GM12878 (cell line): ENCODE data around the gene KIAA0825. TPM values are rescaled to one million over a fixed set of nuclear protein-coding genes. Genes with fewer than 3 reads are reported as not detected.

ENCODE experiments used
- ATAC-seq: fragments of 200-7000 bp; cut with Tn5 transposase; 3 replicates; pipeline ENCODE4 v1.9.1; 2020; ENCODE audit warnings: mild to moderate bottlenecking, moderate library complexity
- BruUV-seq: library from RNA; stranded (reverse); fragments of 400-500 nt; replicated peaks from 2 replicates; lab custom pipeline; 2021; lab: Mats Ljungman, UMichigan
- CTCF ChIA-PET: fragments of 300-600 bp; sonication (Branson Sonifier 250); formaldehyde crosslinking; extraction: SDS; loops from one replicate; lab custom pipeline; 2021; ENCODE audit warnings: inconsistent platforms; lab: Yijun Ruan, JAX
- POLR2A ChIA-PET: fragments of 350-600 bp; formaldehyde crosslinking; extraction: SDS; loops from one replicate; lab custom pipeline; 2021; ENCODE audit warnings: inconsistent platforms; lab: Charles Lee
- RAD21 ChIA-PET: fragments of 300-600 bp; sonication (Branson Sonifier 250); formaldehyde crosslinking; loops from one replicate; lab custom pipeline; 2023; ENCODE audit warnings: antibody characterized with exemption; ENCODE audit not compliant: unreplicated experiment; lab: Charles Lee
- SMC1A ChIA-PET: fragments of 300-600 bp; sonication (Branson Sonifier 250); formaldehyde crosslinking; loops from one replicate; lab custom pipeline; 2023; ENCODE audit not compliant: unreplicated experiment, uncharacterized antibody; lab: Charles Lee
- DNase-seq: peaks from one replicate; pipeline ENCODE4 v3.0.0-alpha.2; 2011; ENCODE audit warnings: low read depth, low spot score
- FAIRE-seq: peaks from 3 replicates; lab custom pipeline; 2011; peaks lifted over from hg19 to GRCh38; lab: Jason Lieb, UNC
- H2AFZ ChIP-seq: 2 replicates; pipeline ENCODE4 v1.6.0; 2011; ENCODE audit warnings: low read depth, low read length, control low read depth; ENCODE audit not compliant: control insufficient read depth
- H3K27ac ChIP-seq: 2 replicates; pipeline ENCODE4 v1.5.1; 2011; ENCODE audit warnings: control low read depth; ENCODE audit not compliant: control insufficient read depth, insufficient read depth
- H3K27me3 ChIP-seq, 2 experiments: replicated peaks in 1 of 2; 2 replicates each; pipeline versions ENCODE4 v1.6.0 to v1.6.1; 2011; ENCODE audit warnings: low read length in 1 of 2; ENCODE audit not compliant: control insufficient read depth in 2 of 2, insufficient read depth in 2 of 2
- H3K36me3 ChIP-seq, 2 experiments: 2 replicates each; pipeline ENCODE4 v1.5.1; 2011; ENCODE audit warnings: low read length in 1 of 2; ENCODE audit not compliant: control insufficient read depth in 2 of 2, insufficient read depth in 2 of 2
- H3K4me1 ChIP-seq: 2 replicates; pipeline ENCODE4 v1.6.1; 2011; ENCODE audit warnings: mild to moderate bottlenecking, low read length, moderate library complexity, mixed read lengths; ENCODE audit not compliant: control insufficient read depth, insufficient read depth
- H3K4me2 ChIP-seq: 2 replicates; pipeline ENCODE4 v1.6.0; 2011; ENCODE audit warnings: control low read depth; ENCODE audit not compliant: control insufficient read depth, insufficient read depth
- H3K4me3 ChIP-seq: fragments of 200-600 bp; sonication (generic); 2 replicates; pipeline ENCODE4 v1.5.1; 2016
- H3K79me2 ChIP-seq: 2 replicates; pipeline ENCODE4 v1.6.0; 2011; ENCODE audit warnings: low read length; ENCODE audit not compliant: control insufficient read depth, insufficient read depth
- H3K9ac ChIP-seq: 2 replicates; pipeline ENCODE4 v1.8.0; 2011; ENCODE audit warnings: low read length, control low read depth, mixed read lengths; ENCODE audit not compliant: control insufficient read depth, insufficient read depth
- H3K9me3 ChIP-seq: replicated peaks from 3 replicates; pipeline ENCODE4 v1.5.1; 2011; ENCODE audit warnings: mild to moderate bottlenecking, low read length; ENCODE audit not compliant: control insufficient read depth, insufficient read depth
- H4K20me1 ChIP-seq: 2 replicates; pipeline ENCODE4 v1.6.0; 2011; ENCODE audit not compliant: control insufficient read depth, insufficient read depth
- ATF7 ChIP-seq: fragments of 450-650 bp; IDR thresholded peaks from 2 replicates; pipeline ENCODE4 v1.6.1; 2016; ENCODE audit warnings: low read depth, mild to moderate bottlenecking
- CBX5 ChIP-seq: sonication (generic); IDR thresholded peaks from 2 replicates; pipeline ENCODE4 v1.6.1; 2016; ENCODE audit warnings: low read depth, moderate library complexity, mild to moderate bottlenecking, inconsistent platforms
- CHD2 ChIP-seq: IDR thresholded peaks from 2 replicates; pipeline ENCODE4 v1.6.1; 2011; ENCODE audit warnings: low read depth, low read length, improper control_type of control experiment, borderline replicate concordance
- JUND ChIP-seq: IDR thresholded peaks from 2 replicates; pipeline ENCODE4 v1.6.1; 2012; ENCODE audit warnings: low read depth, mild to moderate bottlenecking, low read length, improper control_type of control experiment, moderate library complexity
- KAT2A ChIP-seq: conservative IDR thresholded peaks from 2 replicates; pipeline ENCODE4 v1.6.1; 2011; ENCODE audit warnings: low read depth, low read length; ENCODE audit not compliant: control insufficient read depth
- KLF5 ChIP-seq: fragments of 450-650 bp; IDR thresholded peaks from 2 replicates; pipeline ENCODE4 v1.6.1; 2014; ENCODE audit warnings: mild to moderate bottlenecking; ENCODE audit not compliant: partially characterized antibody
- NFXL1 ChIP-seq: fragments of 450-650 bp; IDR thresholded peaks from 2 replicates; pipeline ENCODE4 v1.6.1; 2017; ENCODE audit warnings: antibody characterized with exemption, mild to moderate bottlenecking, borderline replicate concordance
- POLR2A ChIP-seq: IDR thresholded peaks from 2 replicates; pipeline ENCODE4 v1.6.1; 2011; ENCODE audit warnings: low read depth, mild to moderate bottlenecking, low read length
- POLR2AphosphoS2 ChIP-seq: IDR thresholded peaks from 2 replicates; pipeline ENCODE4 v1.6.1; 2011; ENCODE audit warnings: low read depth, mild to moderate bottlenecking, low read length, improper control_type of control experiment, moderate library complexity
- POLR2AphosphoS5 ChIP-seq: IDR thresholded peaks from 2 replicates; pipeline ENCODE4 v1.6.1; 2011; ENCODE audit warnings: mild to moderate bottlenecking, low read length, inconsistent platforms
- RAD51 ChIP-seq: fragments of 450-650 bp; IDR thresholded peaks from 2 replicates; pipeline ENCODE4 v1.6.1; 2016; ENCODE audit warnings: moderate library complexity, mild to moderate bottlenecking, inconsistent platforms
- RB1 ChIP-seq: fragments of 450-650 bp; formaldehyde crosslinking; IDR thresholded peaks from 2 replicates; pipeline ENCODE4 v1.6.1; 2017; ENCODE audit warnings: mild to moderate bottlenecking, borderline replicate concordance
- SREBF1 ChIP-seq: IDR thresholded peaks from 2 replicates; pipeline ENCODE4 v1.6.1; 2012; ENCODE audit warnings: mild to moderate bottlenecking, low read length
- SRF ChIP-seq, 2 experiments: IDR thresholded peaks; 2 replicates each; pipeline ENCODE4 v1.6.1; 2011; ENCODE audit warnings: low read depth in 2 of 2, low read length in 2 of 2, mild to moderate bottlenecking in 1 of 2, moderate library complexity in 1 of 2
- STAT3 ChIP-seq: IDR thresholded peaks from 2 replicates; pipeline ENCODE4 v1.6.1; 2011; ENCODE audit warnings: low read depth, low read length, improper control_type of control experiment
- ZNF384 ChIP-seq: IDR thresholded peaks from 2 replicates; pipeline ENCODE4 v1.6.1; 2012; ENCODE audit warnings: low read depth, mild to moderate bottlenecking, low read length, improper control_type of control experiment, borderline replicate concordance
- ZNF592 ChIP-seq: fragments of 450-650 bp; IDR thresholded peaks from 2 replicates; pipeline ENCODE4 v1.6.1; 2017; ENCODE audit warnings: mild to moderate bottlenecking, moderate library complexity
- WGBS: methylation state at CpG from one replicate; pipeline ENCODE4 v1.1.6; 2016; ENCODE audit warnings: low lambda C conversion rate; ENCODE audit not compliant: insufficient replicate concordance, insufficient coverage; ENCODE audit errors: missing lambda C conversion rate; 5-methylcytosine and 5-hydroxymethylcytosine counted together
- in situ Hi-C: fragments of 300-500 bp; cut with MboI; formaldehyde crosslinking; loops from 9 replicates; pipeline ENCODE4 v1.14.3; 2018; ENCODE audit warnings: mixed read lengths
- intact Hi-C: fragments of 100-400 bp; cut with micrococcal nuclease; formaldehyde crosslinking; loops from one replicate; pipeline ENCODE4 v1.14.2; 2022; ENCODE audit not compliant: unreplicated experiment
- polyA plus RNA-seq, 11 experiments: library from polyadenylated mRNA; depleted of rRNA in 4 of 11; unstranded in 6 of 11; stranded (reverse) in 5 of 11; fragments of >200 nt; fragmentation: Nextera tagmentation in 4 of 11; fragmentation: Illumina TruSeq in 1 of 11; extraction: Ambion mirVana in 4 of 11; extraction: Trizol in 1 of 11; gene quantifications; 1 replicate in 1 of 11; 2 replicates in 10 of 11; pipeline versions ENCODE4 v1.2.1 to v1.2.3, GENCODE V29; 2011 to 2016; ENCODE audit warnings: inconsistent platforms in 2 of 11, missing spikeins in 2 of 11, low read depth in 1 of 11
- total RNA-seq, 4 experiments: library from RNA; depleted of rRNA in 3 of 4; stranded (reverse); fragments of >200 nt in 3 of 4; fragmentation: Illumina TruSeq in 1 of 4; extraction: Trizol in 1 of 4; gene quantifications; 2 replicates each; pipeline versions ENCODE4 v1.2.1 to v1.2.3, GENCODE V29; 2013 to 2021
- TF ChIP-seq, protein P1 (sequence below): IDR thresholded peaks from 2 replicates; pipeline ENCODE4 v1.6.1; 2011; ENCODE audit warnings: mild to moderate bottlenecking, low read depth, low read length, moderate library complexity; ENCODE audit not compliant: insufficient replicate concordance
- TF ChIP-seq, protein P2 (sequence below): IDR thresholded peaks from 2 replicates; pipeline ENCODE4 v1.6.1; 2012; ENCODE audit warnings: low read depth, low read length, improper control_type of control experiment

KIAA0825 gene
- total and polyA plus RNA-seq, 10 of the 15 experiments (the other 5 are each of a cell fraction or from before 2014, with no cell fraction given), result 0.55 to 1.9 (median 1.5) TPM

GRCh38 chr5:94199566-94199965 lies 418.8 kb downstream of the KIAA0825 start (continued):
- TF ChIP-seq, protein P1, sequence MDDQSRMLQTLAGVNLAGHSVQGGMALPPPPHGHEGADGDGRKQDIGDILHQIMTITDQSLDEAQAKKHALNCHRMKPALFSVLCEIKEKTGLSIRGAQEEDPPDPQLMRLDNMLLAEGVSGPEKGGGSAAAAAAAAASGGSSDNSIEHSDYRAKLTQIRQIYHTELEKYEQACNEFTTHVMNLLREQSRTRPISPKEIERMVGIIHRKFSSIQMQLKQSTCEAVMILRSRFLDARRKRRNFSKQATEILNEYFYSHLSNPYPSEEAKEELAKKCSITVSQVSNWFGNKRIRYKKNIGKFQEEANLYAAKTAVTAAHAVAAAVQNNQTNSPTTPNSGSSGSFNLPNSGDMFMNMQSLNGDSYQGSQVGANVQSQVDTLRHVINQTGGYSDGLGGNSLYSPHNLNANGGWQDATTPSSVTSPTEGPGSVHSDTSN, result no peak
- no peak for TF ChIP-seq POLR2AphosphoS5
- TF ChIP-seq, all 136 proteins: peak for 0

GRCh38 chr5:94197970-94198369 lies 420.4 kb downstream of the KIAA0825 start:
- WGBS, result 4% methylated on average over 1 of the region's 1 CpG
- ChIA-PET SMC1A (no interaction called here), CTCF (no interaction called here), RAD21 (no interaction called here), POLR2A (no interaction called here)
- intact Hi-C loops, result no loop called here
- no peak overlapping the region for H3K4me2 ChIP-seq
- H3K4me1 ChIP-seq, result no peaks in the 10 kb centered on the region
- H3K9me3 ChIP-seq, result no peaks in the 10 kb centered on the region
- DNase-seq (no peak), ATAC-seq (no peak), FAIRE-seq (no peak)
- in situ Hi-C loops, result no loop called here
- no peaks in the 10 kb centered on the region for H3K36me3 ChIP-seq
- H3K9ac ChIP-seq, result no peak overlapping the region
- no peaks in the 10 kb centered on the region for H4K20me1 ChIP-seq
- BruUV-seq, result no TSS peak
- H3K27ac ChIP-seq, result no peak overlapping the region
- no peaks in the 10 kb centered on the region for H3K79me2 ChIP-seq
- H3K27me3 ChIP-seq, result no peaks in the 10 kb centered on the region
- H2AFZ ChIP-seq, result no peak overlapping the region
- no peak overlapping the region for H3K4me3 ChIP-seq
- no peak for TF ChIP-seq STAT3
- no peak for TF ChIP-seq SRF (IDR thresholded peaks at IDR 0.05; ENCODE audit: low read depth in 2 of 2, low read length in 2 of 2)
- TF ChIP-seq ZNF592, result no peak
- TF ChIP-seq POLR2A, result no peak
- TF ChIP-seq, protein P2, sequence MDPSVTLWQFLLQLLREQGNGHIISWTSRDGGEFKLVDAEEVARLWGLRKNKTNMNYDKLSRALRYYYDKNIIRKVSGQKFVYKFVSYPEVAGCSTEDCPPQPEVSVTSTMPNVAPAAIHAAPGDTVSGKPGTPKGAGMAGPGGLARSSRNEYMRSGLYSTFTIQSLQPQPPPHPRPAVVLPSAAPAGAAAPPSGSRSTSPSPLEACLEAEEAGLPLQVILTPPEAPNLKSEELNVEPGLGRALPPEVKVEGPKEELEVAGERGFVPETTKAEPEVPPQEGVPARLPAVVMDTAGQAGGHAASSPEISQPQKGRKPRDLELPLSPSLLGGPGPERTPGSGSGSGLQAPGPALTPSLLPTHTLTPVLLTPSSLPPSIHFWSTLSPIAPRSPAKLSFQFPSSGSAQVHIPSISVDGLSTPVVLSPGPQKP, result no peak
- no peak for TF ChIP-seq POLR2AphosphoS2
- TF ChIP-seq RB1, result no peak
- TF ChIP-seq CHD2, result no peak
- no peak for TF ChIP-seq NFXL1
- TF ChIP-seq ATF7, result no peak
- TF ChIP-seq ZNF384, result no peak
- TF ChIP-seq JUND, result no peak
- no peak for TF ChIP-seq KAT2A
- TF ChIP-seq CBX5, result no peak
- TF ChIP-seq SREBF1, result no peak
- no peak for TF ChIP-seq RAD51
- TF ChIP-seq KLF5, result no peak
